B cell (primary cell): ENCODE measurements around the gene TNRC6B.

Source experiments
- CTCF ChIP-seq: fragments of 200-600 bp; IDR thresholded peaks from one replicate; pipeline ENCODE4 v1.8.0; 2022; ENCODE audit warnings: antibody characterized with exemption, mild to moderate bottlenecking
- EZH2 ChIP-seq: IDR thresholded peaks from 2 replicates; pipeline ENCODE4 v1.6.1; 2012; ENCODE audit warnings: borderline replicate concordance, low read depth, mild to moderate bottlenecking, moderate library complexity, low read length; ENCODE audit not compliant: insufficient read depth, poor library complexity, severe bottlenecking

DNA sequence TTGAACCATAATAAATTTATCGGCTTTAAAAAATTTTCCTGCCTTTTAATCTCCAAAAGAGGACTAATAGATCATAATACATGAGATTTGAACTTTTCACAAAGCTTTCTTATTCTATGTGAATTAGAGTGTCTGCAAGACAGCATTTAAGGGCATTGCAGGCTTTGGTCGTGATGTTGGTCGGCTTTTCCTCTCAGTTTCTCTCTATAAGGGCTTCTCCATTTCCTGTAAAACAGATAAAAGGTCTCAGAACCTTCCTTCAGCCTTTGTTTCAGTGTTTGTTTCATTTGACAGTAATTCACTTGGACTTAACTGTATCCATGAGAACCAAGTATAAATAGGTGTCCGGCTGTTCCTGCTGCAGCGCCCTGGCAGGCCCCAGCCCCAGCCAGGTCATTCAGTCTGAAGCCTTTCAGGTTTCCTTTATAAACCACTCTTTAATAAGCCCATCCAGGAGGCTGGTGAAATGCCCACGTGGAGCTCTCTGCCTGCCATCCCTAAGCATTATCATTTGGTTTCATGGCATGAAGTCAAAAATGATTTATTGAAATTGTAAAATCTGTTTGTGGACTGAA is 131.4 kb downstream of the TNRC6B start:
- TF ChIP-seq CTCF (no peak), EZH2 (no peak)
